A549 (cell line): ENCODE measurements around the gene SETD7. TPM values are rescaled to one million over a fixed set of nuclear protein-coding genes. Genes with fewer than 3 reads are reported as not detected.

Experiments
- ATAC-seq, 2 experiments: fragments of 200-7000 bp in 1 of 2; fragments of >200 bp in 1 of 2; cut with Nextera tagmentation in 1 of 2; cut with Tn5 transposase in 1 of 2; 3 replicates each; pipeline versions ENCODE4 v1.8.0 to v1.9.1; 2018 to 2020; ENCODE audit warnings: mild to moderate bottlenecking in 1 of 2, moderate library complexity in 1 of 2
- CTCF ChIA-PET: fragments of 300-600 bp; sonication (Branson Sonifier 250); formaldehyde crosslinking; extraction: SDS; loops from one replicate; lab custom pipeline; 2021; ENCODE audit warnings: antibody characterized with exemption, inconsistent platforms; lab: Yijun Ruan, JAX
- POLR2A ChIA-PET: fragments of 350-600 bp; formaldehyde crosslinking; extraction: SDS; loops from one replicate; lab custom pipeline; 2021; ENCODE audit warnings: antibody characterized with exemption, inconsistent platforms; lab: Yijun Ruan, JAX
- DNase-seq, 2 experiments: peaks; one replicate each; pipeline versions ENCODE4 v3.0.0 to v3.0.0-alpha.2; 2011 to 2016; ENCODE audit warnings: low read depth in 1 of 2, low spot score in 1 of 2
- FAIRE-seq: peaks from 2 replicates; lab custom pipeline; 2011; peaks lifted over from hg19 to GRCh38; lab: Jason Lieb, UNC
- H3K27ac ChIP-seq, 2 experiments: fragments of >200 bp; sonication (Bioruptor Twin); formaldehyde crosslinking; 3 replicates each; pipeline ENCODE4 v1.5.1; 2016 to 2017
- H3K4me1 ChIP-seq: fragments of >200 bp; sonication (Bioruptor Twin); formaldehyde crosslinking; 3 replicates; pipeline ENCODE4 v1.6.1; 2016
- H3K4me2 ChIP-seq: fragments of >200 bp; sonication (Bioruptor Twin); formaldehyde crosslinking; 3 replicates; pipeline ENCODE4 v1.6.1; 2016
- H3K4me3 ChIP-seq: fragments of >200 bp; sonication (Bioruptor Twin); formaldehyde crosslinking; 3 replicates; pipeline ENCODE4 v1.5.1; 2016
- H3K9me3 ChIP-seq: fragments of >200 bp; sonication (Bioruptor Twin); formaldehyde crosslinking; 3 replicates; pipeline ENCODE4 v1.6.1; 2016
- BHLHE40 ChIP-seq: IDR thresholded peaks from 2 replicates; pipeline ENCODE4 v1.6.1; 2012; ENCODE audit warnings: low read depth, low read length, inconsistent platforms
- CHD4 ChIP-seq: fragments of 200-600 bp; sonication (generic); IDR thresholded peaks from 2 replicates; pipeline ENCODE4 v1.6.1; 2016; ENCODE audit warnings: antibody characterized with exemption, mild to moderate bottlenecking, borderline replicate concordance
- EHF ChIP-seq: fragments of 250-450 bp; sonication (Bioruptor Pico); IDR thresholded peaks from 2 replicates; pipeline ENCODE4 v1.5.0; 2020; ENCODE audit warnings: mild to moderate bottlenecking
- EHMT2 ChIP-seq: fragments of 200-600 bp; sonication (generic); IDR thresholded peaks from 2 replicates; pipeline ENCODE4 v1.6.1; 2016; ENCODE audit warnings: antibody characterized with exemption, low read depth, mild to moderate bottlenecking, moderate library complexity
- FOSL2 ChIP-seq, 2 experiments: fragments of 450-650 bp in 1 of 2; fragments of >200 bp in 1 of 2; sonication (Bioruptor Twin) in 1 of 2; formaldehyde crosslinking; IDR thresholded peaks; 2 replicates each; pipeline versions ENCODE4 v1.5.0 to v1.6.1; 2016 to 2020; ENCODE audit warnings: mild to moderate bottlenecking in 1 of 2, moderate library complexity in 1 of 2
- GATA3 ChIP-seq: IDR thresholded peaks from 2 replicates; pipeline ENCODE4 v1.6.1; 2012; ENCODE audit warnings: borderline replicate concordance
- HOXB5 ChIP-seq: fragments of 250-450 bp; sonication (Bioruptor Pico); IDR thresholded peaks from 2 replicates; pipeline ENCODE4 v1.5.0; 2020; ENCODE audit warnings: mild to moderate bottlenecking, moderate library complexity
- JUNB ChIP-seq: fragments of >200 bp; sonication (Bioruptor Twin); formaldehyde crosslinking; IDR thresholded peaks from 2 replicates; pipeline ENCODE4 v1.6.1; 2016
- KDM5A ChIP-seq: fragments of 200-600 bp; sonication (generic); IDR thresholded peaks from 2 replicates; pipeline ENCODE4 v1.6.1; 2016; ENCODE audit warnings: antibody characterized with exemption, mild to moderate bottlenecking
- MAFK ChIP-seq: fragments of 450-650 bp; IDR thresholded peaks from 2 replicates; pipeline ENCODE4 v1.6.1; 2014; ENCODE audit not compliant: partially characterized antibody
- NFE2L2 ChIP-seq: fragments of 150-350 bp; conservative IDR thresholded peaks from 2 replicates; pipeline ENCODE4 v1.6.1; 2014; ENCODE audit warnings: low read length
- POLR2AphosphoS2 ChIP-seq: conservative IDR thresholded peaks from 2 replicates; pipeline ENCODE4 v1.6.1; 2012; ENCODE audit warnings: low read length, improper control_type of control experiment, inconsistent platforms
- RARB ChIP-seq: fragments of 250-450 bp; sonication (Bioruptor Pico); IDR thresholded peaks from 2 replicates; pipeline ENCODE4 v1.8.0; 2021; ENCODE audit warnings: mild to moderate bottlenecking, moderate library complexity
- TFCP2L1 ChIP-seq: fragments of 250-450 bp; sonication (Bioruptor Pico); IDR thresholded peaks from 2 replicates; pipeline ENCODE4 v1.5.0; 2021; ENCODE audit warnings: mild to moderate bottlenecking
- TP53 ChIP-seq: fragments of 250-450 bp; sonication (Bioruptor Pico); IDR thresholded peaks from 2 replicates; pipeline ENCODE4 v1.5.0; 2021; ENCODE audit warnings: mild to moderate bottlenecking, moderate library complexity
- ZC3H11A ChIP-seq: fragments of 450-650 bp; IDR thresholded peaks from 2 replicates; pipeline ENCODE4 v1.6.1; 2014; ENCODE audit warnings: antibody characterized with exemption, mild to moderate bottlenecking
- ZFP36 ChIP-seq: fragments of 450-650 bp; IDR thresholded peaks from 2 replicates; pipeline ENCODE4 v1.6.1; 2014; ENCODE audit warnings: borderline replicate concordance; ENCODE audit not compliant: partially characterized antibody
- ZSCAN20 ChIP-seq: fragments of 250-450 bp; sonication (Bioruptor Pico); IDR thresholded peaks from 2 replicates; pipeline ENCODE4 v1.8.0; 2022; ENCODE audit warnings: mild to moderate bottlenecking, moderate library complexity
- WGBS: methylation state at CpG from one replicate; pipeline ENCODE4 v1.1.6; 2017; ENCODE audit errors: missing lambda C conversion rate; 5-methylcytosine and 5-hydroxymethylcytosine counted together
- polyA plus RNA-seq, 4 experiments: library from polyadenylated mRNA; depleted of rRNA in 3 of 4; stranded (reverse); fragments of >200 nt; fragmentation: RNase III in 1 of 4; extraction: RNeasy Plus Mini Kit Qiagen cat#74134 plus additional on column Dnase treatment in 1 of 4; gene quantifications; 2 replicates in 3 of 4; 3 replicates in 1 of 4; pipeline ENCODE4 v1.2.3, GENCODE V29; 2011 to 2017
- TF ChIP-seq, protein P1 (sequence below): IDR thresholded peaks from 2 replicates; pipeline ENCODE4 v1.6.1; 2012
- TF ChIP-seq, protein P2 (sequence below): fragments of >200 bp; sonication (Bioruptor Twin); formaldehyde crosslinking; IDR thresholded peaks from 3 replicates; pipeline ENCODE4 v1.5.1; 2016
- TF ChIP-seq, protein P3 (sequence below): fragments of 250-450 bp; sonication (Bioruptor Pico); IDR thresholded peaks from 2 replicates; pipeline ENCODE4 v1.5.0; 2021; ENCODE audit warnings: mild to moderate bottlenecking, moderate library complexity, borderline replicate concordance
- TF ChIP-seq, protein P4 (sequence below): fragments of 200-600 bp; sonication (generic); IDR thresholded peaks from 2 replicates; pipeline ENCODE4 v1.6.1; 2016; ENCODE audit warnings: antibody characterized with exemption, mild to moderate bottlenecking, moderate library complexity
- TF ChIP-seq, protein P5 (sequence below): fragments of >200 bp; sonication (Bioruptor Twin); formaldehyde crosslinking; IDR thresholded peaks from 3 replicates; pipeline ENCODE4 v1.6.1; 2016

Gene SETD7
- polyA plus RNA-seq, 2 of the 4 experiments (the other 2 are of a cell fraction), result 30.6 to 39.1 TPM

DNA sequence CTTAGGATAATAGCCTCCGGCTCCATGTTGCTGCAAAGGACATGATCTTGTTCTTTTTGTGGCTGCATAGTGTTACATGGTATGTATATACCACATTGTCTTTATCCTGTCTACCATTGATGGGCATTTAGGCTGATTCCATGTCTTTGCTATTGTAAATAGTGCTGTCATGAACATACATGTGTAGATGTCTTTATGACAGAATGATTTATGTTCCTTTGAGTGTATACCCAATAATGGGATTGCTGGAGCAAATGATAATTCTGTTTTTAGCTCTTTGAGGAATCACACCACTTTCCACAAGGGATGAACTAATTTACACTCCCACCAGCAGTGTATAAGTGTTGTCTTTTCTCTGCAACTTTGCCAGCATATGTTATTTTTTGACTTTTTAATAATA, 97.5 kb downstream of the SETD7 start:
- Histone ChIP-seq H3K27ac (peak overlapping the region in 1 of 2 experiments; percentile 31; a peak in 1 of 6 replicates), H3K4me2 (peak overlapping the region; percentile 90), H3K4me3 (no peak overlapping the region), H3K4me1 (peaks cover 50% of the 10 kb centered on the region), H3K9me3 (no peaks in the 10 kb centered on the region)
- ATAC-seq (no peak), DNase-seq (no peak), FAIRE-seq (no peak)
- POLR2A ChIA-PET, result no interaction called here
- CTCF ChIA-PET, result interaction anchor here (1.6 kb wide), 1 partner anchor 8 kb away, joined by 3 read pairs; no protein-coding TSS in a partner anchor
- no peak for TF ChIP-seq BHLHE40
- no peak for TF ChIP-seq CHD4
- no peak for TF ChIP-seq ZC3H11A
- 73% methylated on average over 1 of the region's 1 CpG for WGBS

DNA sequence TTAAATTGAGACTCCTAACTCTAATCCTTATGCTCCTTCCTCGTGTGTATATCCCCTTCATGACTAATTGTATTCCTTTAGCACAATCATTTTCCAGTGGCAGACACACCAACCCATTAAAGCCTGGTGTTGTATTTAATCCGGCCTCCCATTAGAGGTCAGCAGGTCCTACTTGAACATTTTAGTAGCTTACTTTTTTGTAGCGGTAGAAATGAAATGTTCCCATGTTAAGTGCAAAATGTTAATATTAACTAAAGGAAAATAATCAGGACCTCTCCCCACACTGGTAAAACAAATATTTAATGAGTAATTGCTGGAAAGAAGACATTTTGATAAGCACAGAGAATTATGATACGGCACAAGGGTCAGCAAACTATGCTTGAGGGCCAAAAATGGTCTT, 98.7 kb downstream of the SETD7 start:
- no peak for FAIRE-seq
- POLR2A ChIA-PET, result no interaction called here
- no peaks in the 10 kb centered on the region for H3K9me3 ChIP-seq
- H3K4me2 ChIP-seq, result peak overlapping the region; percentile 90
- no peak overlapping the region; a peak in 1 of 6 replicates for H3K27ac ChIP-seq
- no peak for ATAC-seq
- 14% methylated on average over 4 of the region's 4 CpGs for WGBS
- TF ChIP-seq KDM5A (no peak), HOXB5 (no peak), ZFP36 (no peak), ZSCAN20 (CRISPR knock-in tag) (no peak), GATA3 (no peak), TP53 (CRISPR knock-in tag) (no peak), NFE2L2 (no peak), EHMT2 (no peak), POLR2AphosphoS2 (no peak), BHLHE40 (no peak), MAFK (no peak)
- TF ChIP-seq, protein P1, sequence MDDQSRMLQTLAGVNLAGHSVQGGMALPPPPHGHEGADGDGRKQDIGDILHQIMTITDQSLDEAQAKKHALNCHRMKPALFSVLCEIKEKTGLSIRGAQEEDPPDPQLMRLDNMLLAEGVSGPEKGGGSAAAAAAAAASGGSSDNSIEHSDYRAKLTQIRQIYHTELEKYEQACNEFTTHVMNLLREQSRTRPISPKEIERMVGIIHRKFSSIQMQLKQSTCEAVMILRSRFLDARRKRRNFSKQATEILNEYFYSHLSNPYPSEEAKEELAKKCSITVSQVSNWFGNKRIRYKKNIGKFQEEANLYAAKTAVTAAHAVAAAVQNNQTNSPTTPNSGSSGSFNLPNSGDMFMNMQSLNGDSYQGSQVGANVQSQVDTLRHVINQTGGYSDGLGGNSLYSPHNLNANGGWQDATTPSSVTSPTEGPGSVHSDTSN, result no peak
- TF ChIP-seq, protein P2, sequence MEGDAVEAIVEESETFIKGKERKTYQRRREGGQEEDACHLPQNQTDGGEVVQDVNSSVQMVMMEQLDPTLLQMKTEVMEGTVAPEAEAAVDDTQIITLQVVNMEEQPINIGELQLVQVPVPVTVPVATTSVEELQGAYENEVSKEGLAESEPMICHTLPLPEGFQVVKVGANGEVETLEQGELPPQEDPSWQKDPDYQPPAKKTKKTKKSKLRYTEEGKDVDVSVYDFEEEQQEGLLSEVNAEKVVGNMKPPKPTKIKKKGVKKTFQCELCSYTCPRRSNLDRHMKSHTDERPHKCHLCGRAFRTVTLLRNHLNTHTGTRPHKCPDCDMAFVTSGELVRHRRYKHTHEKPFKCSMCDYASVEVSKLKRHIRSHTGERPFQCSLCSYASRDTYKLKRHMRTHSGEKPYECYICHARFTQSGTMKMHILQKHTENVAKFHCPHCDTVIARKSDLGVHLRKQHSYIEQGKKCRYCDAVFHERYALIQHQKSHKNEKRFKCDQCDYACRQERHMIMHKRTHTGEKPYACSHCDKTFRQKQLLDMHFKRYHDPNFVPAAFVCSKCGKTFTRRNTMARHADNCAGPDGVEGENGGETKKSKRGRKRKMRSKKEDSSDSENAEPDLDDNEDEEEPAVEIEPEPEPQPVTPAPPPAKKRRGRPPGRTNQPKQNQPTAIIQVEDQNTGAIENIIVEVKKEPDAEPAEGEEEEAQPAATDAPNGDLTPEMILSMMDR, result no peak
- H3K4me1 ChIP-seq, result peaks cover 51% of the 10 kb centered on the region
- peak in 1 of 2 experiments; percentile 33 for DNase-seq
- no peak overlapping the region; the same call in 2 of the 3 replicates for H3K4me3 ChIP-seq
- CTCF ChIA-PET, result interaction anchor here (1.0 to 1.6 kb wide), 3 partner anchors 9 to 194 kb away, joined by 3 to 5 read pairs (median 3); no protein-coding TSS in a partner anchor

DNA sequence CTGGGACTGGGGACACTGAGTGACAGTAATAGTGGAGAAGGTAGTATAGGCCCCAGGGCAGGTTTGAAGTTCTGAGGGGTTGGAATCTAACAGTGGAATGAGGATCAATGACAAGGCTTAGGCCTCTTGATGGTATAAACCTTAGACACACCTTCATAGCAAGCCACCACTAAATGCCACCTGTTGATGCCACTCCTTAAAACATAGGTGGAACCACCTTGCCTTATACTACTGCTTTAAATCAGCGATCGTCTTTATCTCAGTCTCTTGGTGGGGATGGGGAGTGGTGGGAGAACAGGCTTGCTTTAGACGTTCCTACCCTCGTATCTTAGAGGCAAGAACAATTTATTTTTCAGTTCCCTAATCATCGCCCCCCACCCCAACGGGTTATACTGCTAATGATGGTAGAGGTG, 100.9 kb downstream of the SETD7 start:
- H3K4me1 ChIP-seq, result peaks cover 63% of the 10 kb centered on the region

More for the DNA sequence above, 100.9 kb downstream of the SETD7 start:
- Histone ChIP-seq H3K9me3 (no peaks in the 10 kb centered on the region), H3K27ac (peak overlapping the region; percentile 99; a peak in 3 of 6 replicates), H3K4me3 (peak overlapping the region; percentile 91), H3K4me2 (peak overlapping the region; percentile 90)
- FAIRE-seq (no peak), ATAC-seq (no peak), DNase-seq (no peak)
- ChIA-PET CTCF (no interaction called here), POLR2A (no interaction called here)
- 73% methylated on average over 6 of the region's 6 CpGs for WGBS
- TF ChIP-seq FOSL2 (IDR thresholded peaks at IDR 0.05) (no peak), FOSL2 (CRISPR knock-in tag; IDR thresholded peaks at IDR 0.05) (no peak), TFCP2L1 (CRISPR knock-in tag) (no peak), RARB (CRISPR knock-in tag) (no peak), EHF (CRISPR knock-in tag) (no peak), MAFK (no peak), JUNB (no peak), TP53 (CRISPR knock-in tag) (no peak)
- TF ChIP-seq, protein P3, sequence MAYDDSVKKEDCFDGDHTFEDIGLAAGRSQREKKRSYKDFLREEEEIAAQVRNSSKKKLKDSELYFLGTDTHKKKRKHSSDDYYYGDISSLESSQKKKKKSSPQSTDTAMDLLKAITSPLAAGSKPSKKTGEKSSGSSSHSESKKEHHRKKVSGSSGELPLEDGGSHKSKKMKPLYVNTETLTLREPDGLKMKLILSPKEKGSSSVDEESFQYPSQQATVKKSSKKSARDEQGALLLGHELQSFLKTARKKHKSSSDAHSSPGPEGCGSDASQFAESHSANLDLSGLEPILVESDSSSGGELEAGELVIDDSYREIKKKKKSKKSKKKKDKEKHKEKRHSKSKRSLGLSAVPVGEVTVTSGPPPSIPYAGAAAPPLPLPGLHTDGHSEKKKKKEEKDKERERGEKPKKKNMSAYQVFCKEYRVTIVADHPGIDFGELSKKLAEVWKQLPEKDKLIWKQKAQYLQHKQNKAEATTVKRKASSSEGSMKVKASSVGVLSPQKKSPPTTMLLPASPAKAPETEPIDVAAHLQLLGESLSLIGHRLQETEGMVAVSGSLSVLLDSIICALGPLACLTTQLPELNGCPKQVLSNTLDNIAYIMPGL (CRISPR knock-in tag), result no peak
- TF ChIP-seq, protein P4, sequence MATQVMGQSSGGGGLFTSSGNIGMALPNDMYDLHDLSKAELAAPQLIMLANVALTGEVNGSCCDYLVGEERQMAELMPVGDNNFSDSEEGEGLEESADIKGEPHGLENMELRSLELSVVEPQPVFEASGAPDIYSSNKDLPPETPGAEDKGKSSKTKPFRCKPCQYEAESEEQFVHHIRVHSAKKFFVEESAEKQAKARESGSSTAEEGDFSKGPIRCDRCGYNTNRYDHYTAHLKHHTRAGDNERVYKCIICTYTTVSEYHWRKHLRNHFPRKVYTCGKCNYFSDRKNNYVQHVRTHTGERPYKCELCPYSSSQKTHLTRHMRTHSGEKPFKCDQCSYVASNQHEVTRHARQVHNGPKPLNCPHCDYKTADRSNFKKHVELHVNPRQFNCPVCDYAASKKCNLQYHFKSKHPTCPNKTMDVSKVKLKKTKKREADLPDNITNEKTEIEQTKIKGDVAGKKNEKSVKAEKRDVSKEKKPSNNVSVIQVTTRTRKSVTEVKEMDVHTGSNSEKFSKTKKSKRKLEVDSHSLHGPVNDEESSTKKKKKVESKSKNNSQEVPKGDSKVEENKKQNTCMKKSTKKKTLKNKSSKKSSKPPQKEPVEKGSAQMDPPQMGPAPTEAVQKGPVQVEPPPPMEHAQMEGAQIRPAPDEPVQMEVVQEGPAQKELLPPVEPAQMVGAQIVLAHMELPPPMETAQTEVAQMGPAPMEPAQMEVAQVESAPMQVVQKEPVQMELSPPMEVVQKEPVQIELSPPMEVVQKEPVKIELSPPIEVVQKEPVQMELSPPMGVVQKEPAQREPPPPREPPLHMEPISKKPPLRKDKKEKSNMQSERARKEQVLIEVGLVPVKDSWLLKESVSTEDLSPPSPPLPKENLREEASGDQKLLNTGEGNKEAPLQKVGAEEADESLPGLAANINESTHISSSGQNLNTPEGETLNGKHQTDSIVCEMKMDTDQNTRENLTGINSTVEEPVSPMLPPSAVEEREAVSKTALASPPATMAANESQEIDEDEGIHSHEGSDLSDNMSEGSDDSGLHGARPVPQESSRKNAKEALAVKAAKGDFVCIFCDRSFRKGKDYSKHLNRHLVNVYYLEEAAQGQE, result no peak
- TF ChIP-seq, protein P5, sequence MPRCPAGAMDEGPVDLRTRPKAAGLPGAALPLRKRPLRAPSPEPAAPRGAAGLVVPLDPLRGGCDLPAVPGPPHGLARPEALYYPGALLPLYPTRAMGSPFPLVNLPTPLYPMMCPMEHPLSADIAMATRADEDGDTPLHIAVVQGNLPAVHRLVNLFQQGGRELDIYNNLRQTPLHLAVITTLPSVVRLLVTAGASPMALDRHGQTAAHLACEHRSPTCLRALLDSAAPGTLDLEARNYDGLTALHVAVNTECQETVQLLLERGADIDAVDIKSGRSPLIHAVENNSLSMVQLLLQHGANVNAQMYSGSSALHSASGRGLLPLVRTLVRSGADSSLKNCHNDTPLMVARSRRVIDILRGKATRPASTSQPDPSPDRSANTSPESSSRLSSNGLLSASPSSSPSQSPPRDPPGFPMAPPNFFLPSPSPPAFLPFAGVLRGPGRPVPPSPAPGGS, result no peak
